Inflammatory macrophage treated with lipopolysaccharide for 4 hours (primary cell): Measurements from ENCODE around the gene ITFG2.
"Not testable (repeated sequence)": the region's sequence is repeated elsewhere in the genome, so short reads cannot be mapped to it uniquely, and the experiment has no call there.

Experiments used
- DNase-seq: peaks from one replicate; pipeline ENCODE4 v3.0.0-alpha.2; 2020

ITFG2 gene

GRCh38 chr12:2812290-2813213, at the start of gene ITFG2:
TSS of gene ITFG2 (plus strand) at chr12:2812668. CDS start at chr12:2812761, 93 bp downstream.
- DNase-seq = peak; percentile 99

- no peak for DNase-seq
Measured at GRCh38 chr12:2764398-2764797, 48.1 kb upstream of the ITFG2 start.

GRCh38 chr12:2765052-2765451, 47.4 kb upstream of the ITFG2 start:
- DNase-seq = no peak

GRCh38 chr12:2765608-2766007, 46.9 kb upstream of the ITFG2 start:
- no peak for DNase-seq

- DNase-seq = no peak
Measured at GRCh38 chr12:2768224-2768961, 44.1 kb upstream of the ITFG2 start.

- DNase-seq = no peak
Measured at GRCh38 chr12:2769866-2770533, 42.5 kb upstream of the ITFG2 start.

GRCh38 chr12:2770544-2770943, 41.9 kb upstream of the ITFG2 start:
- DNase-seq = not testable (repeated sequence)

GRCh38 chr12:2772370-2772769, 40.1 kb upstream of the ITFG2 start:
- no peak for DNase-seq

- no peak for DNase-seq
Measured at GRCh38 chr12:2773199-2773875, 39.1 kb upstream of the ITFG2 start.

- DNase-seq = no peak
Measured at GRCh38 chr12:2775431-2775830, 37.0 kb upstream of the ITFG2 start.

GRCh38 chr12:2776129-2776806, 36.2 kb upstream of the ITFG2 start:
- no peak for DNase-seq

GRCh38 chr12:2779281-2779680, 33.2 kb upstream of the ITFG2 start:
- DNase-seq = peak; percentile 58

- DNase-seq = peak; percentile 31
Measured at GRCh38 chr12:2783936-2784600, 28.4 kb upstream of the ITFG2 start.

- no peak for DNase-seq
Measured at GRCh38 chr12:2785017-2785416, 27.5 kb upstream of the ITFG2 start.

- DNase-seq = no peak
Measured at GRCh38 chr12:2791089-2791488, 21.4 kb upstream of the ITFG2 start.

GRCh38 chr12:2792671-2793500, 19.6 kb upstream of the ITFG2 start:
- no peak for DNase-seq

- DNase-seq = no peak
Measured at GRCh38 chr12:2793561-2793960, 18.9 kb upstream of the ITFG2 start.

GRCh38 chr12:2794191-2794735, 18.2 kb upstream of the ITFG2 start:
- no peak for DNase-seq

GRCh38 chr12:2794736-2795289, 17.7 kb upstream of the ITFG2 start, which contains the start of gene FKBP4:
TSS of gene FKBP4 (plus strand) at chr12:2794970. CDS start at chr12:2795140, 170 bp downstream.
- DNase-seq = peak; percentile 81
